ENCODE results near the gene EML3.

DNA sequence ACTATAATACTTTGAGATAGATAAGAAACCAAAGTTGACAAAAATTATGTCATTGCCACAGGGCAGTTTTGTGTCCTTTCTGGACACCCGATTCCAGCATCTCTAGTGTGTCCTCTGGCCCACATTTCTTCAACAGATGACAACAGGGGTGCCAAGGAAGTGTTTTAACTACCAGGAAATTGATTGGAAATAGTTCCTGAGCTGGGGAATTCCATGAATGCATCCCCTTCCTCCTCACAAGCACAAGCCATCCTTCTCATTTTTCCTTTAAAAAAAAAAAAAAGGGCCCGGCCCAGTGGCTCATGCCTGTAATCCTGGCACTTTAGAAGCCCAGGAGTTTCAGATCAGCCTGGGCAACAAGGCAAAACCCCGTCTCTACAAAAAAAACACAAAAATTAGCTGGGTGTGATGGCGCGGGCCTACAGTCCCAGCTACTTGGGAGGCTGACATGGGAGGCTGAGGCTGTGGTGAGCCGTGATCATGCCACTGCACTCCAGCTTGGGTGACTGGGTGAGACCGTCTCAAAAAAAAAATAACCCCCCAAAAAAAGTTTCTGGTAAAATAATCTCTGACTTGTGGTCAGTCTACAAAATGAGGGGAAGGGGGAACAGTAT, 10.0 kb upstream of the EML3 start:
- TF ChIP-seq, protein P1, sequence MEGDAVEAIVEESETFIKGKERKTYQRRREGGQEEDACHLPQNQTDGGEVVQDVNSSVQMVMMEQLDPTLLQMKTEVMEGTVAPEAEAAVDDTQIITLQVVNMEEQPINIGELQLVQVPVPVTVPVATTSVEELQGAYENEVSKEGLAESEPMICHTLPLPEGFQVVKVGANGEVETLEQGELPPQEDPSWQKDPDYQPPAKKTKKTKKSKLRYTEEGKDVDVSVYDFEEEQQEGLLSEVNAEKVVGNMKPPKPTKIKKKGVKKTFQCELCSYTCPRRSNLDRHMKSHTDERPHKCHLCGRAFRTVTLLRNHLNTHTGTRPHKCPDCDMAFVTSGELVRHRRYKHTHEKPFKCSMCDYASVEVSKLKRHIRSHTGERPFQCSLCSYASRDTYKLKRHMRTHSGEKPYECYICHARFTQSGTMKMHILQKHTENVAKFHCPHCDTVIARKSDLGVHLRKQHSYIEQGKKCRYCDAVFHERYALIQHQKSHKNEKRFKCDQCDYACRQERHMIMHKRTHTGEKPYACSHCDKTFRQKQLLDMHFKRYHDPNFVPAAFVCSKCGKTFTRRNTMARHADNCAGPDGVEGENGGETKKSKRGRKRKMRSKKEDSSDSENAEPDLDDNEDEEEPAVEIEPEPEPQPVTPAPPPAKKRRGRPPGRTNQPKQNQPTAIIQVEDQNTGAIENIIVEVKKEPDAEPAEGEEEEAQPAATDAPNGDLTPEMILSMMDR (IDR thresholded peaks at IDR 0.05): no peak
- no peak for TF ChIP-seq POLR2A (IDR thresholded peaks at IDR 0.05)

All from lower leg skin (tissue), 3 donors.